Measurements from ENCODE around the gene VKORC1L1. TPM values are rescaled to one million over a fixed set of nuclear protein-coding genes. Genes with fewer than 3 reads are reported as not detected.
"Not testable (repeated sequence)": the region's sequence is repeated elsewhere in the genome, so short reads cannot be mapped to it uniquely, and the experiment has no call there.

VKORC1L1 gene
- 18.5 and 25.0 TPM in 2 replicates for total RNA-seq (2014; rRNA removed; shearing (Covaris generic))

GRCh38 chr7:65872776-65873581, at the start of gene VKORC1L1:
TSS of gene VKORC1L1 (plus strand) at chr7:65873074. CDS start at chr7:65873372, 298 bp downstream.
- peak; percentile 99 for DNase-seq (ENCODE audit: low read depth)

GRCh38 chr7:65827366-65827765, 45.5 kb upstream of the VKORC1L1 start:
- peak; percentile 45 for DNase-seq (ENCODE audit: low read depth)

DNA sequence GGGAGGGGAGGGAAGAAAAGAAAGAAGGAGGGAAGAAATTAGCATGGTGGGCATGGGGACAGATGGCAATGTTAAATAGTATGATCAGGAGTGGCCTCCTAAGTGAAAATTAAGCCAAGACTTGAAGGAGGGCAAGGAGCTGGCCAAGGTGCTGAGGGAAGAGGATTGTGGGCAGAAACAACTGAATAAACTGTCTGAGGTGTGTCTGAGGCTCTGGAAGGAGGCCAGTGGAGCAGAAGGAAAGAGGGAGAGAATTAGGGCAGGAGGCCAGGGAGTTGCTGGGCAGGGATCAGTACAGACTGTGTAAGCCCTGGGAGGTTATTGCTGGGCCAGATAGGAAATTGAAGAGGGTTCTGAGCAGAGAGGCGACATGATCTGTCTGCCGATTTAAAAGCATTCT, 40.6 kb upstream of the VKORC1L1 start:
- DNase-seq (ENCODE audit: low read depth): peak; percentile 41

DNA sequence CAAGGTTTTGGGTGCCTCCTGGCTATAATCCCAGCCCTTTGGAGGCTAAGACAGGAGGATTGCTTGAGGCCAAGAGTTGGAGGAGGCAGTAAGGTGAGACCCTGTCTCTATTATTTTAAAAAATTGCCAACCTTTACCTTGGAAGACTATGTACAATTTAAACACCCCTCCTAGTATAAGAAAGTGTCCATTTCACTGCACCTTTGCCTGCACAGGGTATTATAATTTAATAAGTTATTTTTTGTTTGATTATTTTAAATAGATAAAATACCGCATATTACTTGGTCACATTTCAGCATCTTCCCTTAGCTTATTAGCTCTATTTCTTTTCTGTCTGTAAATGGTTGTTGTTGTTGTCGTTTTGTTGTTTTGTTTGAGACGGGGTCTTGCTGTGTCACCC, 36.2 kb upstream of the VKORC1L1 start:
- DNase-seq (ENCODE audit: low read depth): not testable (repeated sequence)

- peak; percentile 52 for DNase-seq (ENCODE audit: low read depth)
These were observed 35.3 kb upstream of the VKORC1L1 start for GRCh38 chr7:65837541-65837956.

GRCh38 chr7:65839846-65840245, 33.0 kb upstream of the VKORC1L1 start:
- DNase-seq (ENCODE audit: low read depth): no peak

DNA sequence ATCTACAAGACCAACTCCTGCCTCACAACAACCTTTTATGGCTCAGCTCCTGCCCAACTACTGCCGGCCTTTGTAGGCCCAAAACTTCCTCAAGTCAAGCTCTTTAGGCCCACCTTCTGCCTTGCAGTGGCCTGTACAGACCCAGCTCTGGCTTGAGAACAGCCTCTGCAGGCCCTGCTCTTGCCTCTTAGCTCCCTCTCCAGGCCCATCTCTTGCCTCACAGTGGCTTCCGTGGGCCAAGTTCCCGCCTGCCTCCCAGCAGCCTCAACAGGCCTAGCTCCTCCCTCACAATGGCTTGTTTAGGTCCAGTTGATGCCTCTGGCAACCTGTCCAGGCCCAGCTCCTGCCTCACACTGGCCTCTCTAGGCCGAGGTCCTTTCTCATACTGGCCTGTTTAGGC, 32.4 kb upstream of the VKORC1L1 start:
- DNase-seq (ENCODE audit: low read depth): no peak

- DNase-seq (ENCODE audit: low read depth): not testable (repeated sequence)
These were observed 29.3 kb upstream of the VKORC1L1 start for GRCh38 chr7:65843616-65844015.

DNA sequence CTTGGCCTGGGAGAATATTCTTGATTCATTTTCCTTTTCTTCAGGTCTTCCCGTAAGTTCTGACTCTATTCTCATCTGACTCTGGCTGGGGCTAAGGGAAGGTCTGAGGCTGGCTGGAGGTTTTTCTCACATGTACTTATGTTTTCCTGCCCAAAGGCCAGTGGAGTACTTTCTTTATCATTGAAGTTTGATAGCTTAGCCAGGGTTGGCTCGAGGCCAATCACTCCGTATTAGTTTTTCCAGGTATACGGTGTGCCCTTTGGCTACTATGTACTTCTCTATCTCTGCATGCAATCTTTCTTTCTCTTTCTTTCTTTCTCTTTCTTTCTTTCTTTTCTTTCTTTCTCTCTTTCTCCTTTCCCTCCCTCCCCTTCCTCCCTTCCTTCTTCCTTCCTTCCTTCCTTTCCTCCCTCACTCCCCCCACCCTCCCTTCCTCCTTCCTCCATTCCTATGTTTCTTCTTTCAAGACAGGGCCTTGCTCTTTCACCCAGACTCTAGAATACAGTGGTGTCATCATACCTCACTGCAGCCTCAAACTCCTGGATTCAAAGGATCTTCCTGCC, 26.8 kb upstream of the VKORC1L1 start:
- DNase-seq (ENCODE audit: low read depth): no peak

DNA sequence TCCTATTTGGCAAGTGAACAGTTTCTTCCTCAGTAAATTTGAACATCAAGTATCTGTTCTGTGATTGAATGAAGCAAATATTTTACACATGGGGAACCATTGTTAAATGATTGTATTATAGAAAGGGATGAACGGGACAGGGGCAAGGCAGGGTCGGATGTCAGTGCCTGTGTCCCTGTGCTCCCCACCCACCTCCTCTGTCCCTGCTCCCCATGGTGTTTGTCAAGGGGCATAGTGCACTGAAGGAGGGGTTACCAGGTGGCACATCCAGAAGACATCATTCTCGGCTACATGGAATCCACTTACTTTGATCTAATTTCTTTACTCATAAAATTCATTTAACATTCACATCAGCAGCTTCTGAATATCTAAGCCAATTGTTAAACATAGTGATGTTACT, 19.4 kb upstream of the VKORC1L1 start:
- not testable (repeated sequence) for DNase-seq (ENCODE audit: low read depth)

DNA sequence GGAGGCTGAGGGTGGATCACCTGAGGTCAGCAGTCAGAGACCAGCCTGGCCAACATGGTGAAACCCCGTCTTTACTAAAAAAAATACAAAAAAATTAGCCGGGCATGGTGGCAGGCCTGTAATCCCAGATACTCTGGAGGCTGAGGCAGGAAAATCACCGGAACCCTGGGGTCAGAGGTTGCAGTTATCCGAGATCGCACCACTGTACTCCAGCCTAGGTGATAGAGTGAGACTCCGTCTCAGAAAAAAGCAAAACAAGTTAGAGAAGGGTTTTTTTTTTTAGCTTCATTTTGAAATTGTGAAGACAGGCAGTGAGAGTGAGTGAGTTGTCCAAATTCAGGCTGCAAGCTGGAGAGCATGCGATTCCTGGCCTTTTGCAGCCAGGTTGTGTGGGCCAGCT, 19.0 kb upstream of the VKORC1L1 start:
- DNase-seq (ENCODE audit: low read depth): not testable (repeated sequence)

DNA sequence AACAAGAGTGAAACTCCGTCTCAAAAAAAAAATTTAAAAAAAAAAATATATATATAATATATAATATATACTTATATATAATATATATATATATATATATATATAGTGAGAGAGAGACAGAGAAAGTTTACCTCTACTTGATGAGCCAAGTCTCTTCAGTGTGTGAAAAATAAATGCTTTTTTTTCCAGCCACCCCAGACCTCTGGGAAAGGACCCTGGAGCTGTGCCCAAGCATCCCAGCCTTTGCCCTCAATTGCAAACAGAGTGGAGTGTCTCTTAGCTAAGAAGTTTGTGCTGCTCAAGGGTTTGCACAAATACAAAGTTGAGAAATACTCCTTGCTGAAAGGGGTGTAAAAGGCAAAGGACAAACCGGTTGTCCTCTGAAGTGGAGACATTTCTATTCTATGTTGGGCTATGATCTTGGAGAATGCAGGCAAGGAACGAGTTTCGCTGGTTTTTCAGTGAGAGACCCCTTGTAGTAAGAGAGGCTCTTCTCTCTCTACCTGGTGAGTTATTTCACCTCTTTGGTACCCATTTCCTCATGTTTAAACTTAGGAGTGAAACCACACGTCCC, 15.5 kb upstream of the VKORC1L1 start:
- not testable (repeated sequence) for DNase-seq (ENCODE audit: low read depth)

- not testable (repeated sequence) for DNase-seq (ENCODE audit: low read depth)
These were observed 14.2 kb upstream of the VKORC1L1 start for GRCh38 chr7:65858660-65859059.

GRCh38 chr7:65866244-65866643, 6.6 kb upstream of the VKORC1L1 start:
- DNase-seq (ENCODE audit: low read depth): not testable (repeated sequence)

DNA sequence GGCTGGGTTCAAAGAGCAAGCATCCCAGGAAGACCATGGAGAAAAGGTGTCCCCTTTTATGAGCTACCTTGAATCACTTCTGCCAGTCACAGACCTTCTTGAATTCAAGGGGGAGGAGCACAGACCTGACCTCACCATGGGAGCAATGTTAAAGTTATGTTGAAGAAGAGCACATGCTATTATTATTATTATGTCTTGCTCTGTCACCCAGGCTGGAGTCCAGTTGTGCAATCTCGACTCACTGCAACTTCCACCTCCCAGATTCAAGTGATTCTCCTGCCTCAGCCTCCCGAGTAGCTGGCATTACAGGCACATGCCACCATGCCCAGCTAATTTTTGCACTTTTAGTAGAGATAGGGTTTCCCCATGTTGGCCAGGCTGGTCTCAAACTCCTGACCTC, 5.2 kb upstream of the VKORC1L1 start:
- not testable (repeated sequence) for DNase-seq (ENCODE audit: low read depth)

GRCh38 chr7:65869312-65869711, 3.6 kb upstream of the VKORC1L1 start:
- peak; percentile 78 for DNase-seq (ENCODE audit: low read depth)

DNA sequence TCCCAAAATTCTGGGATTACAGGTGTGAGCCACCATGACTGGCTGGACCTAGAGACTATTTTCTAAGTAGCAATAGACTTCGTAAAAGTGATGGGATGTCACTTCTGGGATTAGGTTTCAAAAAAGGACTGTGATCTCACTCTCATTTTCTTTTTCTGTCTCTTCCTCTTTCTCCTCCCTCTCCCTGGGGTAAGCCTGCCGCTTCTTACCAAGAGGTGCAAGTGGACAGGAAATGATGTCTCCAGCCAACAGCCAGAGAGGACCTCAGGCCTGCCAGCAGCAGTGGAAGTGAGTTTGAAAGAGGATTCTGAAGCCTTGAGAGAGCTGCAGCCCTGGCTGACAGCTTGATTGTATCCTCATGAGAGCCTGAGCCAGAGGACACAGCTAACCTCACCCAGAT, 1.4 kb upstream of the VKORC1L1 start:
- peak; percentile 11 for DNase-seq (ENCODE audit: low read depth)

- peak; percentile 41 for DNase-seq (ENCODE audit: low read depth)
These were observed 814 bp downstream of the VKORC1L1 start for GRCh38 chr7:65873582-65874193.

GRCh38 chr7:65875715-65876114, 2.8 kb downstream of the VKORC1L1 start:
- not testable (repeated sequence) for DNase-seq (ENCODE audit: low read depth)

GRCh38 chr7:65879292-65880153, 6.6 kb downstream of the VKORC1L1 start:
- not testable (repeated sequence) for DNase-seq (ENCODE audit: low read depth)

GRCh38 chr7:65880242-65880641, 7.4 kb downstream of the VKORC1L1 start:
- not testable (repeated sequence) for DNase-seq (ENCODE audit: low read depth)

Data from Daoy (cell line).